K562 (cell line): ENCODE measurements around the gene EIPR1. TPM values are rescaled to one million over a fixed set of nuclear protein-coding genes. Genes with fewer than 3 reads are reported as not detected.
A peak's percentile ranks its signal among the peaks of the same experiment; 100 is the strongest.

Source experiments
- ATAC-seq: fragments of 200-7000 bp; cut with Tn5 transposase; 3 replicates; pipeline ENCODE4 v1.9.1; 2020; ENCODE audit warnings: moderate library complexity
- BruUV-seq: library from RNA; stranded (reverse); fragments of 400-500 nt; replicated peaks from 2 replicates; lab custom pipeline; 2021; lab: Mats Ljungman, UMichigan
- CTCF ChIA-PET: fragments of 300-600 bp; formaldehyde crosslinking; extraction: SDS; loops from one replicate; lab custom pipeline; 2021; ENCODE audit warnings: low intra/inter-chr PET ratio; lab: Yijun Ruan, JAX
- POLR2A ChIA-PET: fragments of 300-600, 350-650 bp; sonication (Branson Sonifier 250); formaldehyde crosslinking; extraction: SDS; loops from one replicate; lab custom pipeline; 2021; ENCODE audit warnings: antibody characterized with exemption, inconsistent platforms; lab: Yijun Ruan, JAX
- DNase-seq, 4 experiments: peaks; one replicate each; pipeline versions ENCODE4 v3.0.0 to v3.0.0-alpha.2; 2011 to 2018; ENCODE audit warnings: low spot score in 3 of 4, mixed read lengths in 3 of 4; ENCODE audit errors: extremely low read depth in 1 of 4
- FAIRE-seq: peaks from 2 replicates; lab custom pipeline; 2011; peaks lifted over from hg19 to GRCh38; lab: Jason Lieb, UNC
- H2AFZ ChIP-seq: 2 replicates; pipeline ENCODE4 v1.6.0; 2011; ENCODE audit warnings: low read depth, low read length, control low read depth, inconsistent platforms
- H3K27ac ChIP-seq: fragments of 200-600 bp; 3 replicates; pipeline ENCODE4 v1.8.0; 2011; ENCODE audit warnings: low read depth, mild to moderate bottlenecking, control low read depth, inconsistent platforms, low read length, moderate library complexity, mixed read lengths; ENCODE audit errors: extremely low read depth
- H3K27me3 ChIP-seq, 2 experiments: fragments of 300-600 bp in 1 of 2; 2 replicates in 1 of 2; 3 replicates in 1 of 2; pipeline versions ENCODE4 v1.6.0 to v1.8.0; 2011; ENCODE audit warnings: inconsistent platforms in 2 of 2, low read length in 2 of 2, mild to moderate bottlenecking in 1 of 2, mixed read lengths in 1 of 2, moderate library complexity in 1 of 2; ENCODE audit not compliant: control insufficient read depth in 2 of 2, insufficient read depth in 2 of 2
- H3K36me3 ChIP-seq: fragments of 300-600 bp; 3 replicates; pipeline ENCODE4 v1.8.0; 2011; ENCODE audit warnings: mild to moderate bottlenecking, low read length, inconsistent platforms; ENCODE audit not compliant: control insufficient read depth, insufficient read depth
- H3K4me1 ChIP-seq, 2 experiments: fragments of 200-600 bp in 1 of 2; replicated peaks in 1 of 2; 2 replicates in 1 of 2; 3 replicates in 1 of 2; pipeline versions ENCODE4 v1.5.1 to v1.8.0; 2011; ENCODE audit warnings: inconsistent platforms in 2 of 2, low read length in 2 of 2, mild to moderate bottlenecking in 1 of 2, mixed read lengths in 1 of 2, moderate library complexity in 1 of 2; ENCODE audit not compliant: control insufficient read depth in 2 of 2, insufficient read depth in 2 of 2
- H3K4me2 ChIP-seq: 2 replicates; pipeline ENCODE4 v1.6.1; 2011; ENCODE audit warnings: low read length, control low read depth, inconsistent platforms, mixed read lengths; ENCODE audit not compliant: insufficient read depth
- H3K4me3 ChIP-seq: fragments of 200-600 bp; sonication (generic), shearing (Covaris generic); 2 replicates; pipeline ENCODE4 v1.5.1; 2016; ENCODE audit warnings: control low read depth, inconsistent platforms
- H3K79me2 ChIP-seq: fragments of 200-600 bp; 3 replicates; pipeline ENCODE4 v1.8.0; 2011; ENCODE audit warnings: low read length, inconsistent platforms; ENCODE audit not compliant: control insufficient read depth, insufficient read depth
- H3K9ac ChIP-seq, 2 experiments: 2 replicates each; pipeline versions ENCODE4 v1.6.0 to v1.6.1; 2011; ENCODE audit warnings: low read depth in 2 of 2, low read length in 2 of 2, control low read depth in 1 of 2, inconsistent platforms in 1 of 2, mild to moderate bottlenecking in 1 of 2, mixed read lengths in 1 of 2; ENCODE audit not compliant: insufficient read depth in 1 of 2
- H3K9me1 ChIP-seq: one replicate; pipeline ENCODE4 v1.6.0; 2011; ENCODE audit warnings: inconsistent platforms, mild to moderate bottlenecking, low read length, moderate library complexity; ENCODE audit not compliant: control insufficient read depth, insufficient read depth
- H3K9me3 ChIP-seq: replicated peaks from 2 replicates; pipeline ENCODE4 v1.5.1; 2011; ENCODE audit warnings: low read depth, low read length, inconsistent platforms; ENCODE audit not compliant: control insufficient read depth, insufficient read depth
- H4K20me1 ChIP-seq: replicated peaks from 2 replicates; pipeline ENCODE4 v1.6.1; 2011; ENCODE audit warnings: low read length, inconsistent platforms, mixed read lengths; ENCODE audit not compliant: control insufficient read depth, insufficient read depth
- POLR2G ChIP-seq: fragments of 200-400 bp; formaldehyde crosslinking; IDR thresholded peaks from 2 replicates; pipeline ENCODE4 v1.6.1; 2017; ENCODE audit warnings: low read depth, mild to moderate bottlenecking, antibody characterized with exemption, low read length, moderate library complexity
- ZNF551 ChIP-seq: fragments of 250-450 bp; sonication (Bioruptor Pico); IDR thresholded peaks from 2 replicates; pipeline ENCODE4 v1.5.0; 2021; ENCODE audit warnings: mild to moderate bottlenecking, moderate library complexity
- WGBS: fragments of 100-300 bp; shearing (Covaris generic); methylation state at CpG from one replicate; pipeline ENCODE4 v1.1.6; 2016; ENCODE audit warnings: low coverage, mixed read lengths; ENCODE audit not compliant: insufficient coverage; ENCODE audit errors: missing lambda C conversion rate; 5-methylcytosine and 5-hydroxymethylcytosine counted together
- in situ Hi-C: fragments of 300-500 bp; cut with MboI; formaldehyde crosslinking; loops from 4 replicates; pipeline ENCODE4 v1.15.0; 2018; ENCODE audit warnings: inconsistent platforms, mixed read lengths
- intact Hi-C: fragments of 100-400 bp; cut with micrococcal nuclease; formaldehyde crosslinking; loops from 2 replicates; pipeline ENCODE4 v1.14.2; 2022
- polyA plus RNA-seq, 8 experiments: library from polyadenylated mRNA; depleted of rRNA in 4 of 8; stranded (reverse) in 5 of 8; unstranded in 3 of 8; fragments of >200 nt; fragmentation: Nextera tagmentation in 2 of 8; fragmentation: Illumina TruSeq in 1 of 8; extraction: Ambion mirVana in 2 of 8; extraction: Trizol in 1 of 8; gene quantifications; 2 replicates each; pipeline versions ENCODE4 v1.2.1 to v1.2.3, GENCODE V29; 2011 to 2014; ENCODE audit warnings: inconsistent platforms in 1 of 8, missing spikeins in 1 of 8
- total RNA-seq, 7 experiments: library from RNA; depleted of rRNA in 6 of 7; stranded (reverse); fragments of >200 nt in 6 of 7; fragmentation: Illumina TruSeq in 2 of 7; extraction: Trizol in 2 of 7; gene quantifications; 2 replicates each; pipeline versions ENCODE4 v1.2.1 to v1.2.3, GENCODE V29; 2011 to 2021; ENCODE audit warnings: low replicate concordance in 1 of 7

The EIPR1 gene
- total and polyA plus RNA-seq, 9 of the 15 experiments (the other 6 are each of a cell fraction or from before 2014, with no cell fraction given) = 19.9 to 54.4 (median 35.9) TPM

DNA sequence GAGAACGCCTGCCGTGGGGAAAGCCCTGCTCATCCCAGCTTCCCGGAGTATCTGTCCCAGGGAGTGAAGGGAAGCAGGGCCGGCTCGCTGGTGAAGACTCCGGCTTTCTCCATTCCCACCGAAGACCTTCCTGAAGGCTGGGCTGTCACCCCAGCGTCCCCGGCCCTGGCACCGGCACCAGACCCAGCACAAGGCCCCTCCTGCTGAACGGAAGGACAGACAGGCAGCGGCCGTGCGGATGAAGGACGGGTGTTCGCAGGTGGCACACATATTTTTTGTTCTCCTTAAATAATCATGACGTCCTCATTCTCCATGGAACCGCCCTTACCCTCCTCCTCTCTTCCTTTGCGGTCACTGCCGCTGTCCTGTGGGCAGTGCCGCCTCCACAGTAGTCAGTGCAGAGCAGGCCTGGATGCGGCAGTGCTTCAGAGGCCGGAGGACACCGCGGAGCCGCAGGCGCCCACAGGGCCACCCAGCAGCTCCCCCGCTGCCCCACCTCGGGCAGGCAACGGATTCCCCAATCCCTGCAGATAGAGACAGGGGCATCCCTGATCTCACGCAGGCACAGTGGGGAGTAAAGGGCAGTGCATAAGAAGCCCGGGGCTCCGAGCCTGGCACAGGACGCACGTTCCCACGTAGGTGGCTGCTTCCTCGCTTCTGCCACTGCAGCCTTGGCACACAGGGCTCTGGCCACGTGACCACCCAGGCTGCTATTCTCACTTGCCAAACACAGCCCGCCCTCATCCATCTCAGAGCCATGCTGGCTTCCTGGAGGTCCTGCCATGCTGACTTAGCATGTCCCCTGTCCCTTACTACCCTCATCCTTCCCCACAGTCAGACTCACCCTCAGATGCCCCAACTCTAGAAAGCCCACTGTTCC lies 229.7 kb downstream of the EIPR1 start:
- Histone ChIP-seq H3K9ac (no peak overlapping the region), H3K27me3 (peaks cover 4 to 41% of the 10 kb centered on the region in 2 experiments; a peak in 3 of 5 replicates), H3K4me2 (no peak overlapping the region), H3K36me3 (no peaks in the 10 kb centered on the region), H2AFZ (no peak overlapping the region), H3K9me3 (no peaks in the 10 kb centered on the region), H3K4me1 (peaks cover 3 to 11% of the 10 kb centered on the region in 2 experiments; a peak in 2 of 5 replicates), H3K4me3 (no peak overlapping the region), H3K27ac (no peak overlapping the region), H4K20me1 (no peaks in the 10 kb centered on the region), H3K9me1 (no peaks in the 10 kb centered on the region), H3K79me2 (no peaks in the 10 kb centered on the region)
- ChIA-PET CTCF (no interaction called here), POLR2A (no interaction called here)
- BruUV-seq = no TSS peak
- ATAC-seq (no peak), FAIRE-seq (no peak), DNase-seq (no peak)
- WGBS = 22% methylated on average over 31 of the region's 39 CpGs
- intact Hi-C loops = no loop called here
- in situ Hi-C loops = no loop called here
- TF ChIP-seq ZNF551 (CRISPR knock-in tag) = no peak
- TF ChIP-seq POLR2G = 0 out of 2 replicates have a peak, but pooled peaks have one; percentile 6
